B cell (primary cell): Measurements from ENCODE around the gene MAJIN. TPM values are rescaled to one million over a fixed set of nuclear protein-coding genes. Genes with fewer than 3 reads are reported as not detected.

ENCODE experiments used
- ATAC-seq: fragments of 200-7000 bp; cut with Tn5 transposase; one replicate; pipeline ENCODE4 v1.10.0; 2021; ENCODE audit warnings: low read depth, mild to moderate bottlenecking, moderate number of reproducible peaks, moderate library complexity
- CTCF ChIA-PET: fragments of 350-600 bp; sonication (Branson Sonifier 250); formaldehyde crosslinking; loops from one replicate; lab custom pipeline; 2021; ENCODE audit warnings: antibody characterized with exemption, inconsistent platforms; lab: Charles Lee
- POLR2A ChIA-PET: fragments of 350-600 bp; sonication (Branson Sonifier 250); formaldehyde crosslinking; loops from one replicate; lab custom pipeline; 2021; ENCODE audit warnings: antibody characterized with exemption; lab: Charles Lee
- DNase-seq: peaks from one replicate; pipeline ENCODE4 v3.0.0; 2013
- H2AFZ ChIP-seq: 2 replicates; pipeline ENCODE4 v1.6.1; 2012; ENCODE audit warnings: mild to moderate bottlenecking, low read depth, low read length; ENCODE audit not compliant: insufficient read depth, poor library complexity, severe bottlenecking
- H3K27ac ChIP-seq, 2 donors: 1 replicate in 1 of 2; 2 replicates in 1 of 2; pipeline ENCODE4 v1.5.1; 2012 to 2013; ENCODE audit warnings: low read length in 2 of 2, mild to moderate bottlenecking in 2 of 2, moderate library complexity in 1 of 2
- H3K27me3 ChIP-seq, 4 experiments: fragments of 200-600 bp in 1 of 4; sonication (generic) in 1 of 4; replicated peaks in 1 of 4; 1 replicate in 2 of 4; 2 replicates in 2 of 4; pipeline versions ENCODE4 v1.6.1 to v1.7.0; 2013 to 2016; ENCODE audit warnings: low read length in 3 of 4, mild to moderate bottlenecking in 2 of 4, mixed read lengths in 1 of 4, moderate library complexity in 1 of 4; ENCODE audit not compliant: insufficient read depth in 4 of 4, control insufficient read depth in 3 of 4; ENCODE audit errors: control extremely low read depth in 1 of 4
- H3K36me3 ChIP-seq, 2 experiments: replicated peaks in 1 of 2; 1 replicate in 1 of 2; 2 replicates in 1 of 2; pipeline versions ENCODE4 v1.6.1 to v1.7.1; 2013; ENCODE audit warnings: low read length in 1 of 2; ENCODE audit not compliant: insufficient read depth in 2 of 2, control insufficient read depth in 1 of 2; ENCODE audit errors: control extremely low read depth in 1 of 2, extremely low read depth in 1 of 2
- H3K4me1 ChIP-seq, 2 donors: fragments of 200-600 bp in 1 of 2; sonication (generic) in 1 of 2; 1 replicate in 1 of 2; 2 replicates in 1 of 2; pipeline versions ENCODE4 v1.5.1 to v1.6.1; 2013 to 2017; ENCODE audit warnings: low read length in 2 of 2; ENCODE audit not compliant: control insufficient read depth in 2 of 2, insufficient read depth in 2 of 2
- H3K4me2 ChIP-seq: replicated peaks from 2 replicates; pipeline ENCODE3; 2012; ENCODE audit warnings: mild to moderate bottlenecking, low read depth, low read length; ENCODE audit not compliant: poor library complexity, severe bottlenecking
- H3K4me3 ChIP-seq, 5 experiments: fragments of 200-600 bp in 1 of 5; sonication (generic) in 1 of 5; 1 replicate in 3 of 5; 2 replicates in 2 of 5; pipeline versions ENCODE4 v1.5.1 to v1.7.0; 2011 to 2016; ENCODE audit warnings: low read length in 4 of 5, mild to moderate bottlenecking in 4 of 5, low read depth in 2 of 5, control low read depth in 1 of 5, moderate library complexity in 1 of 5; ENCODE audit not compliant: insufficient read depth in 1 of 5; ENCODE audit errors: control extremely low read depth in 1 of 5, extremely low read depth in 1 of 5
- H3K79me2 ChIP-seq: fragments of 200-600 bp; sonication (generic); one replicate; pipeline ENCODE4 v1.6.0; 2016; ENCODE audit warnings: low read length; ENCODE audit not compliant: control insufficient read depth, insufficient read depth
- H3K9ac ChIP-seq: fragments of 200-600 bp; sonication (generic); 2 replicates; pipeline ENCODE4 v1.6.1; 2017; ENCODE audit warnings: mild to moderate bottlenecking, low read length, moderate library complexity
- H3K9me3 ChIP-seq, 3 donors: one replicate each; pipeline versions ENCODE4 v1.6.1 to v1.7.1; 2013; ENCODE audit warnings: low read length in 2 of 3; ENCODE audit not compliant: control insufficient read depth in 2 of 3, insufficient read depth in 1 of 3; ENCODE audit errors: control extremely low read depth in 1 of 3
- H4K20me1 ChIP-seq: 2 replicates; pipeline ENCODE4 v1.6.0; 2012; ENCODE audit warnings: mild to moderate bottlenecking, low read length; ENCODE audit not compliant: insufficient read depth, control insufficient read depth, poor library complexity, severe bottlenecking
- H3K27ac Mint-ChIP-seq: one replicate; pipeline ENCODE4 v1.8.0; 2021; ENCODE audit warnings: mixed read lengths
- H3K27me3 Mint-ChIP-seq: one replicate; pipeline ENCODE4 v1.8.0; 2021; ENCODE audit warnings: mixed read lengths
- H3K4me1 Mint-ChIP-seq: one replicate; pipeline ENCODE4 v1.8.0; 2021; ENCODE audit warnings: mixed read lengths
- H3K4me3 Mint-ChIP-seq: one replicate; pipeline ENCODE4 v1.8.0; 2021; ENCODE audit warnings: mixed read lengths
- H3K9me3 Mint-ChIP-seq: one replicate; pipeline ENCODE4 v1.8.0; 2022; ENCODE audit warnings: mixed read lengths; ENCODE audit not compliant: insufficient read depth
- CTCF ChIP-seq: fragments of 200-600 bp; IDR thresholded peaks from one replicate; pipeline ENCODE4 v1.8.0; 2022; ENCODE audit warnings: antibody characterized with exemption, mild to moderate bottlenecking
- EZH2 ChIP-seq: IDR thresholded peaks from 2 replicates; pipeline ENCODE4 v1.6.1; 2012; ENCODE audit warnings: borderline replicate concordance, low read depth, mild to moderate bottlenecking, moderate library complexity, low read length; ENCODE audit not compliant: insufficient read depth, poor library complexity, severe bottlenecking
- WGBS: methylation state at CpG from one replicate; pipeline ENCODE4 v1.1.5; 2013; ENCODE audit warnings: missing lambda C conversion rate; ENCODE audit not compliant: insufficient coverage; 5-methylcytosine and 5-hydroxymethylcytosine counted together
- intact Hi-C: fragments of 100-400 bp; cut with micrococcal nuclease; formaldehyde crosslinking; loops from one replicate; pipeline ENCODE4 v1.10.0; 2022
- polyA plus RNA-seq: library from polyadenylated mRNA; depleted of rRNA; stranded (reverse); fragments of >200 nt; gene quantifications from 2 replicates; pipeline ENCODE4 v1.2.3, GENCODE V29; 2012
- total RNA-seq, 2 donors: library from RNA; stranded (reverse); fragments of 120-200 nt in 1 of 2; gene quantifications; 1 replicate in 1 of 2; 2 replicates in 1 of 2; pipeline versions ENCODE4 v1.2.3 to v1.2.4, GENCODE V29; 2013 to 2022

Gene MAJIN
- total and polyA plus RNA-seq, 2 donors (not counting 1 experiment from before 2014, with no cell fraction given): 0.71 to 2.4 TPM

GRCh38 chr11:65013130-65013887 is 41.4 kb upstream of the MAJIN start:
- Histone ChIP-seq H3K27me3 (no peaks in the 10 kb centered on the region), H3K4me2 (peak overlapping the region; percentile 82), H3K79me2 (peaks cover 31% of the 10 kb centered on the region), H3K9ac (peak overlapping the region; percentile 80), H4K20me1 (no peaks in the 10 kb centered on the region), H2AFZ (peak overlapping the region; percentile 74), H3K27ac (peak overlapping the region; percentile 93 to 98), H3K36me3 (peaks cover 0 to 4% of the 10 kb centered on the region in 2 experiments), H3K4me3 (peak overlapping the region; percentile 17 to 92 (median 83)), H3K9me3 (no peaks in the 10 kb centered on the region), H3K4me1 (peaks cover 9 to 35% of the 10 kb centered on the region in 2 donors)
- ChIA-PET CTCF (interaction anchor here (0.7 to 5.0 kb wide), 28 partner anchors 10 to 324 kb away, joined by 3 to 36 read pairs (median 4); partner anchors contain the start of genes BATF2, CAPN1, SAC3D1 and SNX15), POLR2A (interaction anchor here (0.9 to 1.9 kb wide), 10 partner anchors 83 to 224 kb away, joined by 3 to 8 read pairs (median 3); partner anchors contain the start of genes FAU, MRPL49, TM7SF2 and VPS51)
- intact Hi-C loops: loop anchor here (1.0 to 5.0 kb wide), 4 partner anchors 83 to 236 kb away; partner anchors contain the start of genes CAPN1, PPP2R5B, SF1 and VPS51
- 19% methylated on average over 22 of the region's 22 CpGs for WGBS
- peaks cover 23% of the 10 kb centered on the region for H3K4me1 Mint-ChIP-seq
- no peaks in the 10 kb centered on the region for H3K27me3 Mint-ChIP-seq
- DNase-seq (peak; percentile 95), ATAC-seq (peak; percentile 78)
- no peaks in the 10 kb centered on the region for H3K9me3 Mint-ChIP-seq
- no peak for TF ChIP-seq CTCF
- no peak for TF ChIP-seq EZH2
- H3K27ac Mint-ChIP-seq: peak overlapping the region; percentile 98
- H3K4me3 Mint-ChIP-seq: peak overlapping the region; percentile 92

- Histone ChIP-seq H3K27me3 (no peaks in the 10 kb centered on the region), H2AFZ (no peak overlapping the region), H4K20me1 (no peaks in the 10 kb centered on the region), H3K36me3 (no peaks in the 10 kb centered on the region), H3K27ac (no peak overlapping the region), H3K9me3 (no peaks in the 10 kb centered on the region), H3K4me3 (no peak overlapping the region), H3K4me2 (no peak overlapping the region), H3K9ac (no peak overlapping the region), H3K4me1 (peaks cover 6 to 8% of the 10 kb centered on the region in 2 donors), H3K79me2 (no peaks in the 10 kb centered on the region)
- no peak for TF ChIP-seq CTCF
- no peak for TF ChIP-seq EZH2
- no peak for ATAC-seq
- no CpG with 5 or more reads among the region's 2 CpGs for WGBS
- Mint-ChIP-seq H3K9me3 (no peaks in the 10 kb centered on the region), H3K27me3 (no peaks in the 10 kb centered on the region), H3K27ac (no peak overlapping the region), H3K4me3 (no peak overlapping the region), H3K4me1 (peaks cover 9% of the 10 kb centered on the region)
- ChIA-PET CTCF (interaction anchor here (0.7 kb wide), 1 partner anchor 47 kb away, joined by 3 read pairs; no protein-coding TSS in a partner anchor), POLR2A (interaction anchor here (0.6 to 0.7 kb wide), 2 partner anchors 80 to 124 kb away, joined by 3 read pairs; no protein-coding TSS in a partner anchor)
- intact Hi-C loops: no loop called here
- DNase-seq: no peak
Observed at GRCh38 chr11:65008873-65009272, 37.0 kb upstream of the MAJIN start.
